ENCODE data around the gene DOCK4. TPM values are rescaled to one million over a fixed set of nuclear protein-coding genes. Genes with fewer than 3 reads are reported as not detected.

DOCK4 gene
- total RNA-seq, 1 donor from 2014 or later: 4.5 TPM

GRCh38 chr7:112081778-112082177 lies 124.4 kb downstream of the DOCK4 start:
- FAIRE-seq: no peak
- DNase-seq (ENCODE audit: low read depth): no peak
- Histone ChIP-seq H3K36me3 (ENCODE audit: control insufficient read depth, insufficient read depth, low read length) (no peaks in the 10 kb centered on the region), H3K27me3 (ENCODE audit: control insufficient read depth, insufficient read depth, low read length) (no peaks in the 10 kb centered on the region), H3K4me3 (ENCODE audit: low read depth, low read length) (no peak overlapping the region)
- no peak for TF ChIP-seq CTCF (IDR thresholded peaks at IDR 0.05; ENCODE audit: insufficient read depth, low read length, severe bottlenecking)

GRCh38 chr7:112080978-112081377 lies 125.2 kb downstream of the DOCK4 start:
- Histone ChIP-seq H3K27me3 (ENCODE audit: control insufficient read depth, insufficient read depth, low read length) (no peaks in the 10 kb centered on the region), H3K36me3 (ENCODE audit: control insufficient read depth, insufficient read depth, low read length) (no peaks in the 10 kb centered on the region), H3K4me3 (ENCODE audit: low read depth, low read length) (no peak overlapping the region)
- FAIRE-seq (no peak), DNase-seq (ENCODE audit: low read depth) (no peak)
- no peak for TF ChIP-seq CTCF (IDR thresholded peaks at IDR 0.05; ENCODE audit: insufficient read depth, low read length, severe bottlenecking)

- peak; percentile 97 for DNase-seq (ENCODE audit: low read depth)
- no peak overlapping the region for H3K4me3 ChIP-seq (ENCODE audit: low read depth, low read length)
- peak; percentile 93 for FAIRE-seq
- no peak for TF ChIP-seq CTCF (IDR thresholded peaks at IDR 0.05; ENCODE audit: insufficient read depth, low read length, severe bottlenecking)
- no peaks in the 10 kb centered on the region for H3K27me3 ChIP-seq (ENCODE audit: control insufficient read depth, insufficient read depth, low read length)
- no peaks in the 10 kb centered on the region for H3K36me3 ChIP-seq (ENCODE audit: control insufficient read depth, insufficient read depth, low read length)
Measured at GRCh38 chr7:112080441-112080840, 125.8 kb downstream of the DOCK4 start.

GRCh38 chr7:112079673-112080072 lies 126.5 kb downstream of the DOCK4 start:
- no peak for FAIRE-seq
- Histone ChIP-seq H3K36me3 (ENCODE audit: control insufficient read depth, insufficient read depth, low read length) (no peaks in the 10 kb centered on the region), H3K27me3 (ENCODE audit: control insufficient read depth, insufficient read depth, low read length) (no peaks in the 10 kb centered on the region), H3K4me3 (ENCODE audit: low read depth, low read length) (no peak overlapping the region)
- DNase-seq (ENCODE audit: low read depth): no peak
- no peak for TF ChIP-seq CTCF (IDR thresholded peaks at IDR 0.05; ENCODE audit: insufficient read depth, low read length, severe bottlenecking)

GRCh38 chr7:112079122-112079521 lies 127.1 kb downstream of the DOCK4 start:
- no peak for FAIRE-seq
- TF ChIP-seq CTCF (IDR thresholded peaks at IDR 0.05; ENCODE audit: insufficient read depth, low read length, severe bottlenecking): no peak
- Histone ChIP-seq H3K4me3 (ENCODE audit: low read depth, low read length) (no peak overlapping the region), H3K36me3 (ENCODE audit: control insufficient read depth, insufficient read depth, low read length) (no peaks in the 10 kb centered on the region), H3K27me3 (ENCODE audit: control insufficient read depth, insufficient read depth, low read length) (no peaks in the 10 kb centered on the region)
- DNase-seq (ENCODE audit: low read depth): no peak

- FAIRE-seq (no peak), DNase-seq (ENCODE audit: low read depth) (no peak)
- H3K4me3 ChIP-seq (ENCODE audit: low read depth, low read length): no peak overlapping the region
- no peaks in the 10 kb centered on the region for H3K36me3 ChIP-seq (ENCODE audit: control insufficient read depth, insufficient read depth, low read length)
- TF ChIP-seq CTCF (IDR thresholded peaks at IDR 0.05; ENCODE audit: insufficient read depth, low read length, severe bottlenecking): no peak
- H3K27me3 ChIP-seq (ENCODE audit: control insufficient read depth, insufficient read depth, low read length): no peaks in the 10 kb centered on the region
Measured at GRCh38 chr7:112076324-112076723, 129.9 kb downstream of the DOCK4 start.
